GF-D8 (cell line): ENCODE measurements around the gene A4GALT.
"Not testable (repeated sequence)": the region's sequence is repeated elsewhere in the genome, so short reads cannot be mapped to it uniquely, and the experiment has no call there.

Source experiments
- DNase-seq: peaks from one replicate; lab custom pipeline; 2025; lab: John Stamatoyannopoulos, UW

Gene A4GALT

DNA sequence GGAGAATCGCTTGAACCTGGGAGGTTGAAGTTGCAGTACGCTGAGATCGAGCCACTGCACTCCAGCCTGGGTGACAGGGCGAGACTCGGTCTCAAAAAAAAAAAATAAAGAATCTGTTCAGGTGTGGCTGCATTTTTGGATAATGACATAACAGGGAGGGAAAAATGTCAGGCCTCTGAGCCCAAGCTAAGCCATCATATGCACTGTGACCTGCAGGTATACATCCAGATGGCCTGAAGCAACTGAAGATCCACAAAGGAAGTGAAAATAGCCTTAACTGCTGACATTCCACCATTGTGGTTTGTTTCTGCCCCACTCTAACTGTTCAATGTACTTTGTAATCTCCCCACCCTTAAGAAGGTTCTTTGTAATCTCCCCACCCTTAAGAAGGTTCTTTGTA is 19.6 kb upstream of the A4GALT start:
- not testable (repeated sequence) for DNase-seq

DNA sequence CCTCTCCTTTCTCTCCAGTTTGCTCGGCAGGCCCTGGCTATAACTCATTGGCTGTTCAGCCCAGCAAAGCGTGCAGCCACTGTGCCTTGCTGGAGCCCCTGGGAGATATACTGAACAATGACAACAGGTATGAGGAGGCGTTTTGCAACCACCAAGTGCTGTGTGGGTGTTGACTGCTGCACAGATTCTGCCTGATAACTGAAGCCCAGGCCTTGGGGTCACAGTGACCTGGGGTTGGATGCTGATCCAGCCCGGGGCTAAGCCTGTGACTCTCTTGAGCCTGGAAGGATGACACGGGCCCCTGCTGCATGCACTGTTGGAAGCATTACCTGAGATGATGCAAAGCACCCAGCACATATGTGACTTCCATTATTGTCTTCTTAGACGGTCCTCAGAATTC is 13.7 kb upstream of the A4GALT start:
- DNase-seq, result no peak

- DNase-seq, result not testable (repeated sequence)
Observed at GRCh38 chr22:42733394-42733793, 12.7 kb upstream of the A4GALT start.

DNA sequence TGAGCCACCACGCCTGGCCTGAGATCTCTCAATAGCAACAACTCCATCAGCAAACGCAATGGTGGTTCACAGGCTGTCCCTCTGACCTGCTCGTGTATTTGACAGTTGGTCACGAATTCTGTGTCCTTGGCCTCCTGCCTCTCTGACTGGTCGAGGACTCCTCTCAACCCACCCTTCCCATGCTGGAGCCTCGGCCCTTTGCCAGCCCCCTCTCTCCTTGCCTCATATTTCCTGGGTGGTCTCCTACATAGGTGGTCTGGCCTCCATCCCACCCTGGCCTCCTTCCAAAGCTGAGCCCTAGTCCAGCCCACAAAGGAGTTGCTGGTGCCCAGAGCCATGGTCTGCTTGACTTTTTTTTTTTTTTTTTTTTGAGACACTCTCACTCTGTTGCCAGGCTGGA is 11.4 kb upstream of the A4GALT start:
- no peak for DNase-seq

DNA sequence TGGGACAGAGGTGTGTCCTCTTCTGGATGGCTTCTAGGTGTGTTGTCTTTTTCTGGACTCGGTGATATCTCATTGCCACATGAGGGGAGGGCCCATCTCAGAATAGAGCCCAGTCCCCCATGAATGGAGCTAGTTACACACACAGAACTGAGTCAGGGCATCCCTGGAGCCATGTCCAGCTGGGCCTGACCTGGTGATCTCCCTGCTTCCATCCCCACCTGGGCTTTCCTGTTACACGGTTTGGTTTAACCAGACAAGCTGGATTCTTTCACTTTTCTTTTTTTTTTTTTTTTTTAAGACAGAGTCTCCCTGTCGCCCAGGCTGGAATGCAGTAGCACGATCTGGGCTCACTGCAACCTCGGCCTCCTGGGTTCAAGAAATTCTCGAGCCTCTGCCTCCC is 6.1 kb upstream of the A4GALT start:
- DNase-seq, result no peak

DNA sequence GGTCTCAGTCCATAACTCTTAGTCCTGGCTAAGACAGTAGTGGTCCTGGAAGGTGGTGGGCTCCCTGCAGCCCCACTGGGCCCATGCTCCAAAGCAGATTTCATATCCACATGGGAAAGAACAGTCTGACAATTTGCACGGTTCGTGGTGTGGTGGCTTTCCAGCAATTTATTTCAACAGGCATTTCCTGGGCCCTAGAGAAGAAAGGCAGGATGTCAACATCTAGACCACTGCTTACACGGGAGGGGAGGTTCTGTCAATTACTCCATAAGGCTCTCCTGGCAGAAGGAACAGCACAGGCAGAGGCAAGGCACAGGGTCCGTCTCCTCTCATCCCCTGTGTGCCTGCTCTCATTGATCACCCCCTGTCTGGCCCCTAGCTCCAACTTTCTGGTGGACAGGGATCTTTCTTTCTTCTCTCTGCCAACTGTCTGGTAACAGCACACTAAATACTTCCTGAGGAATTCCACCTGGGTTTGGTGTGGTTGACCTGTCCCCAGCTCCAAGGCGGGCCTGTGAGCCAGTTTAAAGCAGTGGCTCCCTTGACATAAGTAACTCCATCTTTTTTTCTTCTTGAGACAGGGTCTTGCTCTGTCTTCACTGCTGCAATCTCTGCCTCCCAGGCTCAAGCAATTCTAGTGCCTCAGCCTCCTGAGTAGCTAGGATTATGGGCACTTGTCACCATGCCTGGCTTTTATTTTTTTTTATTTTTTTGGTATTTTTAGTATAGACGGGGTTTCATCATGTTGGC is 5.1 kb upstream of the A4GALT start:
- DNase-seq, result peak; percentile 68

DNA sequence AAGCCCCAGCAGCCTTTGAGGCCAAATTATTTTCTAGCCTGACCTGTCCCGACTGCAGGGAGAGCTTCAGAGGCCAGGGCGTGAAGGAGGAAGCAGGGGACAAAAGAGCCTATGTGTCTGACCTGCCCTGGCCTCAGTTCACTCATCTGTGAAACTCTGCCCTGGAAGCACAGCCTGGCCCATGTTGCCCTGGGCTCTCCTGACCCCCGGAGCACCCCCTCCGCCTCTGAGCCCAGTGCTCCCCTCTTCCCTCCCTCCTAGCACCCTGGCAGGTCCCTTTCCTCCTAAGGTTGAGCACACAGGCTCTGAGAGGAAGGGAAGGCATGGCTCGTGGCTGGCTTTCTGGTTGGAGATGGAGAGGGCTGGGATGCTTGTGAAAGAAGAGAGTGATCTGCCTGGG is 3.4 kb upstream of the A4GALT start:
- DNase-seq, result no peak

DNA sequence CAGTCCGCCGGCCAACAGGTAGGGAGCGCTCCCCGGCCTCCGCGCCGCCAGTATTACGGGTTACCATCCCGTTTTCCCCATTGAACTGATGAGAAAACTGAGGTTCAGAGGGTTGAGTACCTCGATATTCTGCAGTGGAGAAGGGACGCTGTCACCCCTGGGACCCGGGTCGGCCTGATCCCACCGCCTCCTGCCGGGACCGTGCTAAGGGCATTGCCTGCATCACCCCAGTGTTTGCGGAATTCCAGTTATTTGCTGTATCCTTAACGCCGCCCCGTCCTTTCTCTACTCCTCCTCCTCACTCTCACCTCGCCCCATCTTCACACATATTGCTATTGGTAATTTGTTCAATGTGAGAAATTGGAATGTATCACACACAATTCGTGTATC is 370 bp upstream of the A4GALT start:
- no peak for DNase-seq

GRCh38 chr22:42719656-42720262 is 911 bp downstream of the A4GALT start:
- DNase-seq, result no peak

DNA sequence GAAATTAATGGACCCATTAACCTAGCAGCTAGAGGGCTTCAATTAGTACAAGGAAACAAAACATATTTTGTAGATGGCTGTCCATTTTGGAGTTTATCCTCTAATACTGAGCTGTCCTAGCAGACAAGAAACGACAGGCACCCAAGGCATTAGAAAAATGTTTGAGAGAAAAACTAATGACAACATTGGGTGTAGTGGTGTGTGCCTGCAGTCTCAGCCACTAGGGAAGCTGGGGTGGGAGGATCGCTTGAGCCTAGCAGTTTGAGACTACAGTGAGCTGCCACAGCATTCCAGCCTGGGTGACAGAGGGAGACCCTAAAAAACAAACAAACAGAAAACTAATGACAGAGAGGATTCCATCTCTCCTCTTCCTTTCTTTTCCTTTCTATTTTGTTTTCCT is 1.5 kb downstream of the A4GALT start:
- no peak for DNase-seq

DNA sequence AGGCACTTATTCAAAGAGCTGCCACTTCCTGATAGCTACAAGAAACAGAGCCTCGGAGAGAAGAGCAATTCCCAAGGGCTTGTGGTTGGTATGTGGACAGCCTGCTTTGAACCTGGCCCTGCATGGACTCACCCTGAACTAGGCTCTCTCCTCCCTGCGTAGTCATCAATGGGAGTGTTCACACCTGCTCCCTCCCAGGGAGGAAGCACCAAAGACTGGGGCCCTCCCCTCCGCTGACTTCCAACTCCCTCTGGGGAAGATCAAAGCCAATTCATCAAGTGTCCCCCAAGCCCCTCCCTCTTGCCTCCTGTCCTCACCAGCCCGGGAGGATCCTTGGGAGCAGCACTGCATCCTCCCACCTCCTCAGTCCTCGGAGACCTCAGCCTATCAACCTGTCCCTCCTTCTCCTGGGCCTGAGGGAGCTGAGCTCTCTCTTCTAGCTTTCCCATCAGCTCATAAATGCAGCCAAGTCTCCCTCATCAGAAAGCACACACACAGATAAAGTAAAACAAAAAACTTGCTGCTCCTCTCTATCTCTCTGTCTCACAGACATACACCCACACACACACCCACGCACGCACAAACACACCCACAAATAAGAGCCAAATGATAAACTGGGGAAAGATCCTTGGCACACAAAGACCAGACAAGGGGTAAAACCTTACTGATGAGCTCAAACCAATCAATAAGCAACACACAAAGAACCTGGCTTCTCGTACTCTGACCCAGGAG is 3.3 kb downstream of the A4GALT start:
- DNase-seq, result peak; percentile 34

DNA sequence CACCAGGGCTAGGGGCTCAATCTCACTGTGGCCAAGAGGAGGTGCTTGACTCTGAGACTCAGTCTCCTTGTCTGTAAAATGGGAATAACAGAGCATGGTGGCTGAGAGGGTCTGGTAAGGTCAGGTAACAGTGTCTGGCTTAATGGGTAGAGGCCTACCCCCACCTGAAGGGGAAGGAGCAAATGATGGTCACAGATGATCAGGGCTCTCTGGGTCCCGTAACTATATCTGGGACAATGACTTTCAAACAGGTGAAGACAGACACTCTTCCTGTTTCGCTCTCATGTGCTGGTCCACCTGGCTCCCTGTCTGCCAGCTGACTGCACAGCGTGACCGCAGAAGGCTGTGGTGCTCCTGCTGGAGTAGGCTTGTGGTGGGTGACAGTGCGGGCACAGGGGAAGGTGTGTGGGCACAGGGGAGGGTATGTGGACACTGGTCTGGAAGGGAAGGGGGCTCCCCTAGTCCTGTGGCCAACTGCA is 4.0 kb downstream of the A4GALT start:
- no peak for DNase-seq

DNA sequence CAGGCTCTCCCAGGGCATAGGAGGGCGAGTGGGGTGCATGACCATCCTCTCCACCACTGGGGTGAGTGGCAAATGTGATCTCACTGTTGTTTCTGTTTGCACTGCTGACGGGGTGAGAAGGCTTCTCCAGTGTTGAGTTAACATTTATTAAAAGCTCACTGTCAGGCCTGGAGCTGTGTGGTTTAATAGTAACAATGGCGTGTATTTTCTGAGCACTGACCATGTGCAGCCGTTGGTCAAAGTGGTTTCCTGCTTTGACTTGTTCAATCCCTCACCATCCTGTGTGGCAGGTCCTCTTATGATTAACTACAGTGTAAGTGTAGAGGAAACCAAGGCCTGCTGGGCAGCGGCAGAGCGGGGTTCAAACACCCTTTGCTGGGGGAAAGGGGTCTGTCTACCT is 4.4 kb downstream of the A4GALT start:
- no peak for DNase-seq

DNA sequence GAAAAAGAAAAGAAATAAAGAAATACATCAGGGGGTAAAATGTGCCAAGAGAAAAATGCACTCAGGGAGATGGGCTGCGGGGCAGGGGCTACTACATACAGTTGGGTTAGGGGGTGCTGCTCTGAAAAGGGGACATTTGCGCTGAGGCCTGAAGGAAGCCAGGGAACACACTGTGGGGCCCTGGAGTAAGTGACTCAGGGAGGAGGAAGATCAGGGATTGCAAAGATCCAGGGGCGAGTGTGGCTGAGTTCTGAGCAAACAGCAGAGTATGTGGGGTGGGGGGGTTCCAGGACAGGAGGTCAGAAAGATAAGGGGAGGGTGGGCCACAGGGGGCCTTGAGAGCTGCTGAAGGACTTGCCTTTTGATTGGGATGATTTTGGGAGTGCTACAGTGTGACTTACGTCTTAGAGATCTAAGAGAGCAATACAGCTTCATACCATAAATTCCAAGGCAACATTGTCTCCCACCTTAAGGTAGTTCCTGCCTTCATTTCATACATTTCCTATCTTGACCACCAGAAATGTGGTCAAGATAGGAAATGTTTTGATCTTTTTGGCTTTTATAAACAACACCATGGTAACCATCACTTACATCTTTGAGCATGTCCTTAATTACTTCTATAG is 5.8 kb downstream of the A4GALT start:
- DNase-seq, result no peak

GRCh38 chr22:42714308-42714707 is 6.4 kb downstream of the A4GALT start:
- no peak for DNase-seq

GRCh38 chr22:42711895-42712837 is 8.5 kb downstream of the A4GALT start:
- no peak for DNase-seq

GRCh38 chr22:42711281-42711731 is 9.4 kb downstream of the A4GALT start:
- no peak for DNase-seq

DNA sequence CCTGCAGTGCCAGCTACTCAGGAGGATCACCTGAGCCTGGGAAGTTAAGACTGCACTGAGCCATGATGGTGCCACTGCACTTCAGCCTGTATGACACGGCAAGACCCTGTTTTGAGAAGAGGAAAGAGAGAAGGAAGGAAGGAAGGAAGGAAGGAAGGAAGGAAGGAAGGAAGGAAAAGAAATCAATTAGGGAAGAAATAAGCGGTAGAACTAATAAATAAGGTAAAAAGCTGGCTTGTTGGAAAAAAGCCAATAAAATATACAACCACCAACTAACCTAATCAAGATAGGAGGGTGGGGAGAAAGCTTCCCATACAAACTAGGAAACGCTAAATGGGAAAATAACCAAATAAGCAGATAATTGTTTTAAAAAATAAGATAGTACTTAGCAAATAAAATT is 12.3 kb downstream of the A4GALT start:
- DNase-seq, result no peak

- DNase-seq, result no peak
Observed at GRCh38 chr22:42707496-42707895, 13.2 kb downstream of the A4GALT start.

DNA sequence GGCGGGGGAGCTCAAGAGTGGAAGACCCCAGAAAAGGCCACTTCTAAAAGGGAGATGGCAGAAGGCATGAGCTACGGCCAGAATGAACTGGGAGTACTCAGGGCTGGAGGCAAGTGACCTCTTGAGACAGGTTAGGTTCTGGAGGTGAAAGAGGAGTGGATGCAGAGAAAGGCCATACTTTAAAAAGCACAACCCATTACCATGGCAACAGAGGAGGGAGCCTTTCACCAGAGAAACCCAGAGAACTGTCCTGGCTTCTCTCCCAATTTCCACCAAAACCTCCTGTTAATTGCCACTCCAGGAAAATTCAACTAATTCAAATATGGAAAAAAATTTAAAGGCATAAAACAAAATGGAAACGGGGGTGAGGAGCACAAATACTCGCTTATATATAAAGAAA is 15.8 kb downstream of the A4GALT start:
- no peak for DNase-seq

- no peak for DNase-seq
Observed at GRCh38 chr22:42702675-42703074, 18.0 kb downstream of the A4GALT start.
